GM18498 (cell line): Measurements from ENCODE around the gene CIDEC.

Experiments used
- ATAC-seq: cut with Tn5 transposase; IDR thresholded peaks from one replicate; pipeline ENCODE4 v1.9.1; 2021; ENCODE audit warnings: mild to moderate bottlenecking, moderate library complexity; ENCODE audit not compliant: unreplicated experiment

The CIDEC gene

GRCh38 chr3:9817436-9817835 is 62.6 kb downstream of the CIDEC start:
- no peak for ATAC-seq
